Epidermal melanocyte (primary cell): ENCODE results near the gene FRY.

Experiments
- DNase-seq: peaks from one replicate; pipeline ENCODE4 v3.0.0; 2011; ENCODE audit warnings: low spot score; ENCODE audit not compliant: insufficient read length

Gene FRY

GRCh38 chr13:32168131-32168530 is 136.6 kb downstream of the FRY start:
- no peak for DNase-seq

GRCh38 chr13:32170841-32171240 is 139.3 kb downstream of the FRY start:
- DNase-seq, result no peak

GRCh38 chr13:32173881-32174280 is 142.3 kb downstream of the FRY start:
- no peak for DNase-seq

- DNase-seq, result no peak
These were observed 142.8 kb downstream of the FRY start for GRCh38 chr13:32174366-32174765.

- DNase-seq, result no peak
These were observed 143.7 kb downstream of the FRY start for GRCh38 chr13:32175307-32175706.

- DNase-seq, result no peak
These were observed 144.4 kb downstream of the FRY start for GRCh38 chr13:32175943-32176342.

- DNase-seq, result no peak
These were observed 145.1 kb downstream of the FRY start for GRCh38 chr13:32176696-32177095.

- DNase-seq, result no peak
These were observed 147.2 kb downstream of the FRY start for GRCh38 chr13:32178763-32179162.

- no peak for DNase-seq
These were observed 148.1 kb downstream of the FRY start for GRCh38 chr13:32179708-32180107.

GRCh38 chr13:32187651-32188050 is 156.1 kb downstream of the FRY start:
- no peak for DNase-seq

GRCh38 chr13:32191452-32191998 is 160.0 kb downstream of the FRY start:
- no peak for DNase-seq

GRCh38 chr13:32195713-32196112 is 164.1 kb downstream of the FRY start:
- DNase-seq, result no peak

- DNase-seq, result no peak
These were observed 167.6 kb downstream of the FRY start for GRCh38 chr13:32199168-32199567.

- no peak for DNase-seq
These were observed 169.2 kb downstream of the FRY start for GRCh38 chr13:32200741-32201140.

- no peak for DNase-seq
These were observed 170.2 kb downstream of the FRY start for GRCh38 chr13:32201809-32202208.

- no peak for DNase-seq
These were observed 170.7 kb downstream of the FRY start for GRCh38 chr13:32202268-32202667.

GRCh38 chr13:32203221-32203620 is 171.6 kb downstream of the FRY start:
- no peak for DNase-seq

GRCh38 chr13:32203736-32204135 is 172.2 kb downstream of the FRY start:
- no peak for DNase-seq

GRCh38 chr13:32205431-32206096 is 174.0 kb downstream of the FRY start:
- DNase-seq, result no peak

GRCh38 chr13:32206097-32206740 is 174.6 kb downstream of the FRY start:
- no peak for DNase-seq

GRCh38 chr13:32208860-32209259 is 177.3 kb downstream of the FRY start:
- DNase-seq, result no peak

GRCh38 chr13:32209652-32210051 is 178.1 kb downstream of the FRY start:
- no peak for DNase-seq

GRCh38 chr13:32210101-32210500 is 178.5 kb downstream of the FRY start:
- DNase-seq, result no peak
